Measurements from ENCODE around the gene GSTM2. TPM values are rescaled to one million over a fixed set of nuclear protein-coding genes. Genes with fewer than 3 reads are reported as not detected.

Gene GSTM2
- total RNA-seq, 1 experiment from 2014 or later = 10.2 TPM

- Histone ChIP-seq H3K4me1 (ENCODE audit: control insufficient read depth, insufficient read depth, low read length) (peaks cover 15% of the 10 kb centered on the region), H3K36me3 (ENCODE audit: control insufficient read depth, insufficient read depth, low read length) (no peaks in the 10 kb centered on the region), H3K27me3 (ENCODE audit: control insufficient read depth, insufficient read depth, low read length) (no peaks in the 10 kb centered on the region), H3K27ac (ENCODE audit: low read length) (peak within 1 kb of the TSS; percentile 94), H3K4me3 (ENCODE audit: low read depth in 2 of 2, low read length in 2 of 2) (peak within 1 kb of the TSS; percentile 84 to 92), H3K9me3 (ENCODE audit: control insufficient read depth, insufficient read depth, low read depth, low read length) (no peaks in the 10 kb centered on the region)
- peak; percentile 78 for ATAC-seq
- no peak for DNase-seq (ENCODE audit: low read depth, low spot score)
- in situ Hi-C loops (cut with HindIII; ENCODE audit: low pct_unique_long_range_greater_than_20kb, low sequenced_read_pairs) (no loop called here), intact Hi-C loops (cut with micrococcal nuclease; ENCODE audit: unreplicated experiment) (loop anchor here (5.0 kb wide), 1 partner anchor 72 kb away; the partner anchor contains the start of gene GNAI3)
- TF ChIP-seq CTCF (IDR thresholded peaks at IDR 0.05) (no peak), REST (IDR thresholded peaks at IDR 0.05; ENCODE audit: insufficient read depth in 1 of 2, low read depth in 2 of 2, low read length in 1 of 2) (no peak), POLR2AphosphoS5 (IDR thresholded peaks at IDR 0.05; ENCODE audit: low read depth, low read length) (peak; percentile 66), SIN3A (IDR thresholded peaks at IDR 0.05; ENCODE audit: borderline replicate concordance, insufficient read depth, low read depth, low read length) (no peak), TCF7L2 (IDR thresholded peaks at IDR 0.05; ENCODE audit: low read depth, low read length) (no peak)
- BruUV-seq (replicated peaks) = no TSS peak
- CTCF ChIA-PET = no interaction called here
- POLR2A ChIA-PET = interaction anchor here (0.6 to 0.8 kb wide), 2 partner anchors 217 to 390 kb away, joined by 3 to 5 read pairs; no protein-coding TSS in a partner anchor
Observed at GRCh38 chr1:109619576-109620400, 48.1 kb upstream of the GSTM2 start, which contains the start of the genes AMPD2 and GNAT2. Gene AMPD2, plus strand, starts transcription at chr1:109619837. Its CDS starts 1,339 bp downstream, at chr1:109621176. Gene GNAT2, minus strand, starts transcription at chr1:109619616. Its CDS starts 6,746 bp downstream, at chr1:109612870.

GRCh38 chr1:109620401-109620791, 47.5 kb upstream of the GSTM2 start:
- Histone ChIP-seq H3K4me3 (ENCODE audit: low read depth in 2 of 2, low read length in 2 of 2) (peak overlapping the region; percentile 84 to 92), H3K9me3 (ENCODE audit: control insufficient read depth, insufficient read depth, low read depth, low read length) (no peaks in the 10 kb centered on the region), H3K36me3 (ENCODE audit: control insufficient read depth, insufficient read depth, low read length) (no peaks in the 10 kb centered on the region), H3K4me1 (ENCODE audit: control insufficient read depth, insufficient read depth, low read length) (peaks cover 15% of the 10 kb centered on the region), H3K27me3 (ENCODE audit: control insufficient read depth, insufficient read depth, low read length) (no peaks in the 10 kb centered on the region), H3K27ac (ENCODE audit: low read length) (peak overlapping the region; percentile 94)
- POLR2A ChIA-PET = interaction anchor here (0.6 to 0.8 kb wide), 2 partner anchors 217 to 390 kb away, joined by 3 to 5 read pairs; no protein-coding TSS in a partner anchor
- intact Hi-C loops (cut with micrococcal nuclease; ENCODE audit: unreplicated experiment) = loop anchor here (5.0 kb wide), 1 partner anchor 73 kb away; the partner anchor contains the start of gene GNAI3
- in situ Hi-C loops (cut with HindIII; ENCODE audit: low pct_unique_long_range_greater_than_20kb, low sequenced_read_pairs) = no loop called here
- no peak for DNase-seq (ENCODE audit: low read depth, low spot score)
- CTCF ChIA-PET = interaction anchor here (0.7 kb wide), 1 partner anchor 74 kb away, joined by 3 read pairs; no protein-coding TSS in a partner anchor
- peak; percentile 69 for ATAC-seq
- TF ChIP-seq REST (IDR thresholded peaks at IDR 0.05; ENCODE audit: insufficient read depth in 1 of 2, low read depth in 2 of 2, low read length in 1 of 2) = no peak
- no peak; the same call in 1 of the 2 replicates for TF ChIP-seq SIN3A (IDR thresholded peaks at IDR 0.05; ENCODE audit: borderline replicate concordance, insufficient read depth, low read depth, low read length)
- no peak for TF ChIP-seq TCF7L2 (IDR thresholded peaks at IDR 0.05; ENCODE audit: low read depth, low read length)
- TF ChIP-seq POLR2AphosphoS5 (IDR thresholded peaks at IDR 0.05; ENCODE audit: low read depth, low read length) = no peak
- no peak for TF ChIP-seq CTCF (IDR thresholded peaks at IDR 0.05)
- BruUV-seq (replicated peaks) = no TSS peak

Measured in Panc1 (cell line).